Measurements from ENCODE around the gene PON2. TPM values are rescaled to one million over a fixed set of nuclear protein-coding genes. Genes with fewer than 3 reads are reported as not detected.
A peak's percentile ranks its signal among the peaks of the same experiment; 100 is the strongest.

Gene PON2
- total and polyA plus RNA-seq, 2 donors (not counting 1 experiment from before 2014, with no cell fraction given), result 72.8 to 140 TPM

- peaks cover 4% of the 10 kb centered on the region for H3K79me2 ChIP-seq (ENCODE audit: control insufficient read depth, insufficient read depth, low read length)
- no peak overlapping the region for H3K9ac ChIP-seq (ENCODE audit: insufficient read depth, low read length)
- no peak for TF ChIP-seq CTCF (conservative IDR thresholded peaks at IDR 0.05 in 1 of 2, IDR thresholded peaks at IDR 0.05 in 1 of 2; ENCODE audit: low read depth in 1 of 2, low read length in 2 of 2)
- TF ChIP-seq EZH2 (IDR thresholded peaks at IDR 0.05; ENCODE audit: low read length, missing control alignments), result no peak
- H3K4me1 ChIP-seq (ENCODE audit: control insufficient read depth, extremely low read depth, insufficient read depth, low read length), result peaks cover 2% of the 10 kb centered on the region
- H2AFZ ChIP-seq (ENCODE audit: low read length), result no peak overlapping the region
- no peak for DNase-seq (ENCODE audit: low read depth in 2 of 2)
- no peak overlapping the region for H3K4me3 ChIP-seq (replicated peaks in 1 of 4; ENCODE audit: control extremely low read depth in 1 of 4, insufficient read depth in 1 of 4, low read depth in 3 of 4, low read length in 4 of 4)
- H3K27me3 ChIP-seq (ENCODE audit: control insufficient read depth, insufficient read depth, low read length), result no peaks in the 10 kb centered on the region
- H3K27ac ChIP-seq (ENCODE audit: insufficient read depth, low read length), result no peak overlapping the region
- no peak overlapping the region for H3K4me2 ChIP-seq (ENCODE audit: extremely low read depth, insufficient read depth, low read length)
- no peaks in the 10 kb centered on the region for H3K36me3 ChIP-seq (ENCODE audit: control insufficient read depth, insufficient read depth, low read length)
- no peaks in the 10 kb centered on the region for H4K20me1 ChIP-seq (ENCODE audit: control insufficient read depth, extremely low read depth, insufficient read depth, low read length)
- H3K9me3 ChIP-seq (ENCODE audit: control insufficient read depth, insufficient read depth, low read depth, low read length), result no peaks in the 10 kb centered on the region
Measured at GRCh38 chr7:95436407-95436806, 1.6 kb upstream of the PON2 start.

GRCh38 chr7:95435422-95435780 is 573 bp upstream of the PON2 start:
- H3K4me2 ChIP-seq (ENCODE audit: extremely low read depth, insufficient read depth, low read length), result peak overlapping the region; percentile 84

GRCh38 chr7:95433952-95434556 is 774 bp downstream of the PON2 start:
- Histone ChIP-seq H3K4me2 (ENCODE audit: extremely low read depth, insufficient read depth, low read length) (peak overlapping the region; percentile 93), H3K36me3 (ENCODE audit: control insufficient read depth, insufficient read depth, low read length) (no peaks in the 10 kb centered on the region), H3K4me3 (replicated peaks in 1 of 4; ENCODE audit: control extremely low read depth in 1 of 4, insufficient read depth in 1 of 4, low read depth in 3 of 4, low read length in 4 of 4) (peak overlapping the region; percentile 52 to 90 (median 64)), H3K9ac (ENCODE audit: insufficient read depth, low read length) (peak overlapping the region; percentile 73), H3K27ac (ENCODE audit: insufficient read depth, low read length) (peak overlapping the region; percentile 81), H4K20me1 (ENCODE audit: control insufficient read depth, extremely low read depth, insufficient read depth, low read length) (no peaks in the 10 kb centered on the region), H3K27me3 (ENCODE audit: control insufficient read depth, insufficient read depth, low read length) (no peaks in the 10 kb centered on the region), H2AFZ (ENCODE audit: low read length) (peak overlapping the region; percentile 84), H3K4me1 (ENCODE audit: control insufficient read depth, extremely low read depth, insufficient read depth, low read length) (peaks cover 2% of the 10 kb centered on the region), H3K9me3 (ENCODE audit: control insufficient read depth, insufficient read depth, low read depth, low read length) (no peaks in the 10 kb centered on the region), H3K79me2 (ENCODE audit: control insufficient read depth, insufficient read depth, low read length) (peaks cover 6% of the 10 kb centered on the region)
- TF ChIP-seq CTCF (conservative IDR thresholded peaks at IDR 0.05 in 1 of 2, IDR thresholded peaks at IDR 0.05 in 1 of 2; ENCODE audit: low read depth in 1 of 2, low read length in 2 of 2), result no peak
- no peak for TF ChIP-seq EZH2 (IDR thresholded peaks at IDR 0.05; ENCODE audit: low read length, missing control alignments)
- no peak for DNase-seq (ENCODE audit: low read depth in 2 of 2)

More at GRCh38 chr7:95435422-95435780, 573 bp upstream of the PON2 start:
- H3K9ac ChIP-seq (ENCODE audit: insufficient read depth, low read length), result peak overlapping the region; percentile 73
- no peaks in the 10 kb centered on the region for H4K20me1 ChIP-seq (ENCODE audit: control insufficient read depth, extremely low read depth, insufficient read depth, low read length)
- no peak for TF ChIP-seq EZH2 (IDR thresholded peaks at IDR 0.05; ENCODE audit: low read length, missing control alignments)
- no peak for TF ChIP-seq CTCF (conservative IDR thresholded peaks at IDR 0.05 in 1 of 2, IDR thresholded peaks at IDR 0.05 in 1 of 2; ENCODE audit: low read depth in 1 of 2, low read length in 2 of 2)
- peaks cover 2% of the 10 kb centered on the region for H3K4me1 ChIP-seq (ENCODE audit: control insufficient read depth, extremely low read depth, insufficient read depth, low read length)
- peaks cover 4% of the 10 kb centered on the region for H3K79me2 ChIP-seq (ENCODE audit: control insufficient read depth, insufficient read depth, low read length)
- no peaks in the 10 kb centered on the region for H3K9me3 ChIP-seq (ENCODE audit: control insufficient read depth, insufficient read depth, low read depth, low read length)
- no peak for DNase-seq (ENCODE audit: low read depth in 2 of 2)
- H3K36me3 ChIP-seq (ENCODE audit: control insufficient read depth, insufficient read depth, low read length), result no peaks in the 10 kb centered on the region
- H3K27ac ChIP-seq (ENCODE audit: insufficient read depth, low read length), result peak overlapping the region; percentile 81
- peak overlapping the region; percentile 52 to 71 (median 63) for H3K4me3 ChIP-seq (replicated peaks in 1 of 4; ENCODE audit: control extremely low read depth in 1 of 4, insufficient read depth in 1 of 4, low read depth in 3 of 4, low read length in 4 of 4)
- H3K27me3 ChIP-seq (ENCODE audit: control insufficient read depth, insufficient read depth, low read length), result no peaks in the 10 kb centered on the region
- H2AFZ ChIP-seq (ENCODE audit: low read length), result peak overlapping the region; percentile 72
